Spleen (tissue), 11 donors: ENCODE data around the gene RALY. TPM values are rescaled to one million over a fixed set of nuclear protein-coding genes. Genes with fewer than 3 reads are reported as not detected.
A peak's percentile ranks its signal among the peaks of the same experiment; 100 is the strongest.

Source experiments
- DNase-seq: peaks from one replicate; pipeline ENCODE4 v3.0.0-alpha.2; 2020
- H3K27ac ChIP-seq, 8 donors: fragments of 200-600 bp; sonication (generic) in 7 of 8; 1 replicate in 4 of 8; 2 replicates in 4 of 8; pipeline versions ENCODE4 v1.5.0 to v1.8.0; 2016 to 2021; ENCODE audit warnings: inconsistent platforms in 4 of 8, mild to moderate bottlenecking in 4 of 8, moderate library complexity in 1 of 8
- H3K27me3 ChIP-seq, 7 donors: fragments of 200-600 bp; sonication (generic) in 6 of 7; replicated peaks in 1 of 7; 1 replicate in 4 of 7; 2 replicates in 3 of 7; pipeline versions ENCODE4 v1.5.0 to v1.8.0; 2016 to 2021; ENCODE audit warnings: inconsistent platforms in 3 of 7, mild to moderate bottlenecking in 1 of 7
- H3K36me3 ChIP-seq, 6 donors: fragments of 200-600 bp; sonication (generic) in 5 of 6; 1 replicate in 4 of 6; 2 replicates in 2 of 6; pipeline versions ENCODE4 v1.5.0 to v1.8.0; 2016 to 2021; ENCODE audit warnings: inconsistent platforms in 2 of 6
- H3K4me1 ChIP-seq, 6 donors: fragments of 200-600 bp; sonication (generic) in 5 of 6; 1 replicate in 3 of 6; 2 replicates in 3 of 6; pipeline versions ENCODE4 v1.5.0 to v1.8.0; 2016 to 2021; ENCODE audit warnings: inconsistent platforms in 3 of 6
- H3K4me3 ChIP-seq, 8 donors: fragments of 200-600 bp; sonication (generic) in 7 of 8; 1 replicate in 4 of 8; 2 replicates in 4 of 8; pipeline versions ENCODE4 v1.5.0 to v1.8.0; 2016 to 2021; ENCODE audit warnings: inconsistent platforms in 4 of 8, mild to moderate bottlenecking in 4 of 8, moderate library complexity in 2 of 8
- H3K9me3 ChIP-seq, 8 donors: fragments of 200-600 bp; sonication (generic) in 7 of 8; 1 replicate in 4 of 8; 2 replicates in 4 of 8; pipeline versions ENCODE4 v1.5.0 to v1.8.0; 2016 to 2021; ENCODE audit warnings: inconsistent platforms in 4 of 8
- CTCF ChIP-seq, 11 experiments: fragments of 200-600 bp in 7 of 11; fragments of 450-650 bp in 4 of 11; sonication (generic) in 4 of 11; IDR thresholded peaks in 8 of 11; conservative IDR thresholded peaks in 3 of 11; 1 replicate in 7 of 11; 2 replicates in 4 of 11; pipeline versions ENCODE4 v1.4.0 to v1.8.0; 2016 to 2021; ENCODE audit warnings: antibody characterized with exemption in 11 of 11, inconsistent platforms in 4 of 11, mild to moderate bottlenecking in 1 of 11
- POLR2A ChIP-seq, 3 donors: fragments of 450-650 bp; IDR thresholded peaks; one replicate each; pipeline ENCODE4 v1.5.1; 2017; ENCODE audit warnings: antibody characterized with exemption in 3 of 3, mild to moderate bottlenecking in 1 of 3
- POLR2AphosphoS5 ChIP-seq, 3 donors: sonication (generic); formaldehyde crosslinking; IDR thresholded peaks; one replicate each; pipeline ENCODE4 v1.5.1; 2017; ENCODE audit warnings: antibody characterized with exemption in 3 of 3
- WGBS, 5 donors: extraction: QIAGEN DNeasy Blood & Tissue Kit in 3 of 5; methylation state at CpG; one replicate each; pipeline versions ENCODE4 v1.1.5 to v1.1.7; 2013 to 2018; 5-methylcytosine and 5-hydroxymethylcytosine counted together
- intact Hi-C: fragments of 100-400 bp; cut with DNase I; formaldehyde crosslinking; loops from one replicate; pipeline ENCODE4 v1.15.0; 2023; ENCODE audit warnings: low total_unique reads
- polyA plus RNA-seq, 3 donors: library from polyadenylated mRNA; stranded (reverse); fragments of 200-250 nt; gene quantifications; one replicate each; pipeline ENCODE4 v1.2.1, GENCODE V29; 2013
- total RNA-seq, 7 donors: library from RNA; depleted of rRNA in 3 of 7; stranded (reverse); fragments of >200 nt in 3 of 7; fragmentation: NEBNext Ultra II Directional in 4 of 7; extraction: Animal tissue kit (Norgen Biotek cat#: 25700) in 4 of 7; gene quantifications; one replicate each; pipeline versions ENCODE4 v1.1.0 to v1.2.1, GENCODE V29; 2016 to 2021
- donor health status: healthy with polysubstance abuse.
- donor health status: DM: no; HTN: no; CAD: no; lungs with moderate emphysema.
- donor health status: DM: no; HTN: no; CAD: no.
- donor health status: Bipolar disorder and iron deficiency.
- donor health status: healthy.
- donor health status: DM: no; HTN: no; CAD: no.
- donor health status: DM: yes; HTN: yes; CAD: no.

Gene RALY
- total and polyA plus RNA-seq, 10 donors = 72.9 to 133 (median 99.7) TPM

- no peak for DNase-seq
- H3K4me3 ChIP-seq = no peak overlapping the region
- H3K27ac ChIP-seq = peak overlapping the region in 1 of 8 donors; percentile 29
- no peak for TF ChIP-seq POLR2A (IDR thresholded peaks at IDR 0.05)
- no peak for TF ChIP-seq POLR2AphosphoS5 (IDR thresholded peaks at IDR 0.05)
- no peak for TF ChIP-seq CTCF (IDR thresholded peaks at IDR 0.05 in 8 of 11, conservative IDR thresholded peaks at IDR 0.05 in 3 of 11)
- H3K36me3 ChIP-seq = peaks cover 0 to 88% (median 66%) of the 10 kb centered on the region in 6 donors
- WGBS, 5 donors = 70 to 86% (median 73%) methylated on average over 3 of the region's 3 CpGs
- H3K9me3 ChIP-seq = no peaks in the 10 kb centered on the region
- peaks cover 30 to 89% (median 53%) of the 10 kb centered on the region in 6 donors for H3K4me1 ChIP-seq
- intact Hi-C loops = no loop called here
- H3K27me3 ChIP-seq = no peaks in the 10 kb centered on the region
These were observed 110.3 kb downstream of the RALY start for GRCh38 chr20:34104059-34104458.

DNA sequence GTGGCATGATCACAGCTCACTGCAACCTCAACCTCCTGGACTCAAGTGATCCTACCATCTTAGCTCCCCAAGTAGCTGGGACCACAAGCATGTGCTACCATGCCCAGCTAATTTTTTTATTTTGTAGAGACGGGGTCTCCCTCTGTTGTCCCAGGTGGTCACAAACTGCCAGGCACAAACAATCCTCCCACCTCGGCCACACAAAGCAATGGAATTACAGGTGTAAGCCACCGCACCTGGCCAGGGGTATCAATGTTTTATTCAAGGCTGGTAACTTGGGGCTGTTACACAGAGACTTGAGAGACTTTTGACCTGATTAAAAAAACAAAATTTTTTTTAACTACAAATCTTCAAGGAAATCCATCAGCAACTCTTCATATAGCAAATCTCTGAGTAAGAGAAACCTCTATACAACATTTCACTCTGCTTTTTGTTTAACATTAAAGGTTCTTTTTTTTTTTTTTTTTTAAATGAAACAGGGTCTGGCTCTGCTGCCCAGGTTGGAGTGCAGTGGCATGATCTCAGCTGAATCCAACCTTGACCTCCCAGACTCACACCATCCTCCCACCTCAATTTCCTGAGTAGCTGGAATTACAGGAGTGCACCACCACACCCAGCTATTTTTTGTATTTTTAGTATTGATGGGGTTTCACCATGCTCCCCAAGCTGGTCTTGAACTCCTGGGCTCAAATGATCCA lies 112.4 kb downstream of the RALY start:
- Histone ChIP-seq H3K27me3 (no peaks in the 10 kb centered on the region), H3K4me1 (peaks cover 45 to 99% (median 73%) of the 10 kb centered on the region in 6 donors)

GRCh38 chr20:34108616-34109174 lies 115.0 kb downstream of the RALY start:
- H3K27me3 ChIP-seq = no peaks in the 10 kb centered on the region

More for the DNA sequence above, 112.4 kb downstream of the RALY start:
- TF ChIP-seq CTCF (IDR thresholded peaks at IDR 0.05 in 8 of 11, conservative IDR thresholded peaks at IDR 0.05 in 3 of 11) = no peak
- no peak for TF ChIP-seq POLR2A (IDR thresholded peaks at IDR 0.05)
- TF ChIP-seq POLR2AphosphoS5 (IDR thresholded peaks at IDR 0.05) = no peak
- intact Hi-C loops = no loop called here
- Histone ChIP-seq H3K36me3 (peaks cover 0 to 72% (median 50%) of the 10 kb centered on the region in 6 donors), H3K9me3 (no peaks in the 10 kb centered on the region), H3K4me3 (no peak overlapping the region), H3K27ac (no peak overlapping the region)
- WGBS, 5 donors = 93 to 98% (median 95%) methylated on average over 3 of the region's 3 CpGs
- DNase-seq = no peak

More at GRCh38 chr20:34108616-34109174, 115.0 kb downstream of the RALY start:
- WGBS, 5 donors = 67 to 81% (median 78%) methylated on average over 4 of the region's 4 CpGs
- peaks cover 45 to 88% (median 75%) of the 10 kb centered on the region in 6 donors for H3K4me1 ChIP-seq
- H3K27ac ChIP-seq = no peak overlapping the region
- H3K4me3 ChIP-seq = no peak overlapping the region
- TF ChIP-seq CTCF (IDR thresholded peaks at IDR 0.05 in 8 of 11, conservative IDR thresholded peaks at IDR 0.05 in 3 of 11) (no peak), POLR2A (IDR thresholded peaks at IDR 0.05) (no peak), POLR2AphosphoS5 (IDR thresholded peaks at IDR 0.05) (no peak)
- intact Hi-C loops = no loop called here
- peaks cover 0 to 47% (median 24%) of the 10 kb centered on the region in 6 donors for H3K36me3 ChIP-seq
- no peak for DNase-seq
- H3K9me3 ChIP-seq = no peaks in the 10 kb centered on the region
